Kidney (tissue), 14 donors: Measurements from ENCODE around the gene CPM. TPM values are rescaled to one million over a fixed set of nuclear protein-coding genes. Genes with fewer than 3 reads are reported as not detected.

ENCODE experiments used
- DNase-seq, 5 donors: peaks; one replicate each; pipeline ENCODE4 v3.0.0-alpha.2; 2013 to 2020
- FAIRE-seq: peaks from 2 replicates; lab custom pipeline; 2012; peaks lifted over from hg19 to GRCh38; lab: Jason Lieb, UNC
- H3K27ac ChIP-seq, 2 donors: one replicate each; pipeline ENCODE4 v1.7.0; 2013; ENCODE audit warnings: low read depth in 2 of 2, low read length in 2 of 2, inconsistent platforms in 1 of 2
- H3K27me3 ChIP-seq: one replicate; pipeline ENCODE4 v1.7.1; 2013; ENCODE audit warnings: low read length, inconsistent platforms; ENCODE audit not compliant: control insufficient read depth, insufficient read depth
- H3K36me3 ChIP-seq, 3 donors: one replicate each; pipeline versions ENCODE4 v1.7.0 to v1.7.1; 2013; ENCODE audit warnings: low read length in 3 of 3, control low read depth in 1 of 3, inconsistent platforms in 1 of 3; ENCODE audit not compliant: insufficient read depth in 3 of 3, control insufficient read depth in 2 of 3
- H3K4me1 ChIP-seq, 3 donors: one replicate each; pipeline versions ENCODE4 v1.7.0 to v1.7.1; 2013; ENCODE audit warnings: low read length in 3 of 3, inconsistent platforms in 1 of 3, low read depth in 1 of 3; ENCODE audit not compliant: control insufficient read depth in 2 of 3, insufficient read depth in 2 of 3
- H3K4me3 ChIP-seq, 3 donors: one replicate each; pipeline versions ENCODE4 v1.7.0 to v1.8.1; 2013; ENCODE audit warnings: low read length in 3 of 3, control low read depth in 1 of 3, inconsistent platforms in 1 of 3
- H3K9ac ChIP-seq, 3 donors: one replicate each; pipeline versions ENCODE4 v1.7.0 to v1.7.1; 2013; ENCODE audit warnings: low read length in 3 of 3, control low read depth in 1 of 3, inconsistent platforms in 1 of 3
- H3K9me3 ChIP-seq, 3 donors: one replicate each; pipeline versions ENCODE4 v1.7.0 to v1.7.1; 2013; ENCODE audit warnings: low read length in 3 of 3, control low read depth in 1 of 3, inconsistent platforms in 1 of 3; ENCODE audit not compliant: control insufficient read depth in 2 of 3, insufficient read depth in 1 of 3
- CTCF ChIP-seq: IDR thresholded peaks from 3 replicates; pipeline ENCODE4 v1.5.1; 2012; ENCODE audit warnings: mild to moderate bottlenecking, moderate library complexity, borderline replicate concordance; ENCODE audit not compliant: insufficient read depth; ENCODE audit errors: extremely low read depth
- intact Hi-C: fragments of 100-400 bp; cut with DNase I; formaldehyde crosslinking; loops from one replicate; pipeline ENCODE4 v1.11.1; 2022
- polyA plus RNA-seq: library from polyadenylated mRNA; stranded (reverse); fragments of 350-450 nt; fragmentation: Illumina TruSeq; extraction: RNeasy Lipid Tissue Mini Kit (QIAGEN cat#74804); gene quantifications from one replicate; pipeline ENCODE4 v1.2.3, GENCODE V29; 2014; ENCODE audit warnings: low read depth, low replicate concordance; ENCODE audit not compliant: insufficient read depth
- total RNA-seq: library from RNA; stranded (reverse); fragmentation: NEBNext Ultra II Directional; extraction: Animal tissue kit (Norgen Biotek cat#: 25700); gene quantifications from one replicate; pipeline ENCODE4 v1.2.1, GENCODE V29; 2021
- donor health status: control.
- donor health status: control.
- donor health status: control.
- donor health status: control.
- donor health status: control.
- donor health status: DM: yes; HTN: yes; CAD: no.
- donor health status: Normal renal cell carcinoma (clear cell type).

The CPM gene
- total and polyA plus RNA-seq, 2 donors from 2014 or later, result 35.7 to 144 TPM

DNA sequence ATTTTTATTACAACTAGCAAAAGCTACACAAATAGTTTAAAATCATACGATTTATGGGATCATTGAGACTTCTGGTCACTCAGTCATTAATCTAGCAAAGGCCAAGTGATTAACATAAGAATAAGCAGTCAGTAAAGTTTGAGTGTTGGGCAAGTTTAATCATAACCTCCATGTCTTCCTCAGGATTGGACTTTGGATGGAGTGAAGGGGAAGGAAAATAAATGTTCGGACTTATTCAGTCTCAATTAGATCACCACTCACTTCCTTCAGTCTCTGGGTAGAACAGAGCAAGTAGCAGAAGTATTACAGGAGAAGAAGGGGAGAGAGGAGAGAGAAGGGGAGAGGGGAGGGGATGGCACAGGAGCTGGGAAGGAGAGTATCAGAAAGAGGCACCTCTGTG, 31.4 kb downstream of the CPM start:
- no peak for FAIRE-seq

DNA sequence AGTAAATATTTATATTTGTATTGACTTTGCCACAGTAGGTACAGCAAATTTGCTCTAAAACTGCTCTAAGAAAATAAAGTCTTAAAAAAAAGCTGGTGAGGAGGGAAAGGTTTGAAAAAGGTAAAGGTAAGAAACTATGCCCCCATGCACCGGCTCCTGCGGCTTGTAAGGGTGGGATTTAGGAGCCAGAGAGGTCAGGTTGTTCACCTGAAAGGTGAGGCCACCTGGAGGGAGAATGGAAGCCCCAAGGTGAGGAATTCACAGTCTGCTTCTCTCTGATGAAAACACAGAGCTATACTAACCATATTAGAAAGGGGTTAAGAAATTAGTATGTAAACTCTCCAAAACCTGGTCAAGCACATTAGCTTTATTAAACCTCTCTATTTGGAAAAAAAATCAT, 31.8 kb downstream of the CPM start:
- FAIRE-seq, result no peak

More for the DNA sequence above, 31.4 kb downstream of the CPM start:
- TF ChIP-seq CTCF, result no peak
- no peak overlapping the region for H3K4me3 ChIP-seq
- intact Hi-C loops, result no loop called here
- H3K27ac ChIP-seq, result peak overlapping the region; percentile 44
- no peaks in the 10 kb centered on the region for H3K36me3 ChIP-seq
- no peaks in the 10 kb centered on the region for H3K27me3 ChIP-seq
- peak in 1 of 5 donors; percentile 24 for DNase-seq
- peak overlapping the region in 1 of 3 donors; percentile 10 for H3K9ac ChIP-seq
- peaks cover 3 to 37% (median 15%) of the 10 kb centered on the region in 3 donors for H3K4me1 ChIP-seq
- no peaks in the 10 kb centered on the region for H3K9me3 ChIP-seq

DNA sequence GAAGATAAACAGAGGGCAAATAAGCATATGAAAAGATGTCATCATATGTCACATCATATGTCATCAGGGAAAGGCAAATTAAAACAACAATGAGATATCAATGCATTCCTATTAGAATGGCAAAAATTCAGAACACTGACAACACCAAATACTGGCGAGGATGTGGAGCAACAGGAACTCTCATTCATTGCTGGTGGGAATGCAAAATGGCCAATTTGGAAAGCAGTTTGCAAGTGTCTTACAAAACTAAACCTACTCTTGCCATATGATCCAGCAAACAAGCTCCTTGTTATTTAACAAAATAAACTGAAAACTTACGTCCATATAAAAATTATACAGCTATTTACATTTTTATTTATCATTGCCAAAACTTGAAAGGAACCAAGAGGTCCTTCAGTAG, 32.7 kb downstream of the CPM start:
- H3K36me3 ChIP-seq, result peaks cover 0 to 2% (median 0%) of the 10 kb centered on the region in 3 donors
- DNase-seq (no peak), FAIRE-seq (no peak)
- no peak for TF ChIP-seq CTCF
- peaks cover 3 to 40% (median 15%) of the 10 kb centered on the region in 3 donors for H3K4me1 ChIP-seq
- intact Hi-C loops, result no loop called here
- no peak overlapping the region for H3K4me3 ChIP-seq
- H3K27me3 ChIP-seq, result no peaks in the 10 kb centered on the region
- no peaks in the 10 kb centered on the region for H3K9me3 ChIP-seq
- H3K27ac ChIP-seq, result no peak overlapping the region
- H3K9ac ChIP-seq, result no peak overlapping the region

More for the DNA sequence above, 31.8 kb downstream of the CPM start:
- H3K9ac ChIP-seq, result no peak overlapping the region
- H3K27me3 ChIP-seq, result no peaks in the 10 kb centered on the region
- H3K9me3 ChIP-seq, result no peaks in the 10 kb centered on the region
- TF ChIP-seq CTCF, result no peak
- DNase-seq, result no peak
- no peaks in the 10 kb centered on the region for H3K36me3 ChIP-seq
- intact Hi-C loops, result no loop called here
- H3K4me3 ChIP-seq, result no peak overlapping the region
- H3K27ac ChIP-seq, result peak overlapping the region in 1 of 2 donors; percentile 5
- H3K4me1 ChIP-seq, result peaks cover 3 to 40% (median 15%) of the 10 kb centered on the region in 3 donors
